DND-41 (cell line): ENCODE measurements around the gene WDR12.

Source experiments
- ATAC-seq: fragments of 200-7000 bp; cut with Tn5 transposase; 3 replicates; pipeline ENCODE4 v1.9.1; 2021; ENCODE audit warnings: low read depth; ENCODE audit not compliant: insufficient read depth
- DNase-seq: peaks from one replicate; pipeline ENCODE4 v3.0.0-alpha.2; 2020
- H2AFZ ChIP-seq: 2 replicates; pipeline ENCODE4 v1.6.0; 2012; ENCODE audit warnings: low read depth, low read length
- H3K27ac ChIP-seq: 2 replicates; pipeline ENCODE4 v1.5.1; 2012; ENCODE audit warnings: low read length, inconsistent platforms
- H3K27me3 ChIP-seq: fragments of 200-600 bp; sonication (generic); 2 replicates; pipeline ENCODE4 v1.6.0; 2012; ENCODE audit warnings: low read length, mild to moderate bottlenecking, inconsistent platforms; ENCODE audit not compliant: insufficient read depth, poor library complexity
- H3K36me3 ChIP-seq: 2 replicates; pipeline ENCODE4 v1.5.1; 2012; ENCODE audit warnings: low read length, inconsistent platforms; ENCODE audit not compliant: insufficient read depth
- H3K4me1 ChIP-seq: 2 replicates; pipeline ENCODE4 v1.5.1; 2012; ENCODE audit warnings: mild to moderate bottlenecking, low read length; ENCODE audit not compliant: insufficient read depth
- H3K4me2 ChIP-seq: 2 replicates; pipeline ENCODE4 v1.6.0; 2012; ENCODE audit warnings: mild to moderate bottlenecking, moderate library complexity, low read length, inconsistent platforms; ENCODE audit not compliant: insufficient read depth
- H3K4me3 ChIP-seq, 2 experiments: fragments of 200-600 bp in 1 of 2; shearing (Covaris generic) in 1 of 2; 2 replicates each; pipeline ENCODE4 v1.5.1; 2012 to 2016; ENCODE audit warnings: inconsistent platforms in 2 of 2, low read length in 2 of 2, mild to moderate bottlenecking in 2 of 2, low read depth in 1 of 2, moderate library complexity in 1 of 2
- H3K79me2 ChIP-seq: 2 replicates; pipeline ENCODE4 v1.6.0; 2012; ENCODE audit warnings: low read length, inconsistent platforms; ENCODE audit not compliant: insufficient read depth
- H3K9ac ChIP-seq: 2 replicates; pipeline ENCODE4 v1.6.0; 2012; ENCODE audit warnings: low read depth, mild to moderate bottlenecking, inconsistent platforms, low read length, moderate library complexity
- H3K9me3 ChIP-seq: 2 replicates; pipeline ENCODE4 v1.5.1; 2012; ENCODE audit warnings: low read length, moderate library complexity, mild to moderate bottlenecking, inconsistent platforms; ENCODE audit not compliant: insufficient read depth, severe bottlenecking
- H4K20me1 ChIP-seq: 2 replicates; pipeline ENCODE4 v1.6.0; 2012; ENCODE audit warnings: low read length; ENCODE audit not compliant: insufficient read depth
- CTCF ChIP-seq: IDR thresholded peaks from 2 replicates; pipeline ENCODE4 v1.5.1; 2012; ENCODE audit warnings: borderline replicate concordance, low read length, moderate library complexity, mild to moderate bottlenecking; ENCODE audit not compliant: poor library complexity, severe bottlenecking; ENCODE audit errors: extremely low read depth
- EZH2 ChIP-seq: IDR thresholded peaks from 3 replicates; pipeline ENCODE4 v1.6.1; 2012; ENCODE audit warnings: borderline replicate concordance, low read depth, mild to moderate bottlenecking, moderate library complexity, low read length, inconsistent platforms; ENCODE audit not compliant: severe bottlenecking

WDR12 gene

GRCh38 chr2:202881570-202881969 lies 29.9 kb downstream of the WDR12 start:
- Histone ChIP-seq H3K4me3 (no peak overlapping the region), H3K9me3 (no peaks in the 10 kb centered on the region), H3K4me1 (no peaks in the 10 kb centered on the region), H3K36me3 (peaks cover 67% of the 10 kb centered on the region), H3K27ac (no peak overlapping the region), H4K20me1 (no peaks in the 10 kb centered on the region), H3K9ac (no peak overlapping the region), H3K4me2 (no peak overlapping the region), H2AFZ (no peak overlapping the region), H3K79me2 (no peaks in the 10 kb centered on the region), H3K27me3 (no peaks in the 10 kb centered on the region)
- DNase-seq, result no peak
- no peak for TF ChIP-seq CTCF
- TF ChIP-seq EZH2, result no peak
- no peak for ATAC-seq

- no peak overlapping the region for H3K9ac ChIP-seq
- DNase-seq, result no peak
- H3K27ac ChIP-seq, result no peak overlapping the region
- no peak for TF ChIP-seq EZH2
- TF ChIP-seq CTCF, result no peak
- H4K20me1 ChIP-seq, result no peaks in the 10 kb centered on the region
- H3K9me3 ChIP-seq, result no peaks in the 10 kb centered on the region
- peaks cover 34% of the 10 kb centered on the region; the same call in 1 of the 2 replicates for H3K36me3 ChIP-seq
- no peaks in the 10 kb centered on the region for H3K4me1 ChIP-seq
- no peak overlapping the region for H3K4me2 ChIP-seq
- ATAC-seq, result no peak
- H3K27me3 ChIP-seq, result peaks cover 2% of the 10 kb centered on the region
- no peaks in the 10 kb centered on the region for H3K79me2 ChIP-seq
- H2AFZ ChIP-seq, result no peak overlapping the region
- H3K4me3 ChIP-seq, result no peak overlapping the region
These were observed 33.8 kb downstream of the WDR12 start for GRCh38 chr2:202877699-202878098.

GRCh38 chr2:202871300-202872141 lies 40.0 kb downstream of the WDR12 start, which contains the start of gene ICA1L:
Gene ICA1L (minus strand): TSS chr2:202871766. CDS start chr2:202829009, 42,757 bp downstream.
- no peaks in the 10 kb centered on the region for H3K9me3 ChIP-seq
- H3K27ac ChIP-seq, result peak within 1 kb of the TSS; percentile 38
- peak; percentile 66 for ATAC-seq

More at GRCh38 chr2:202871300-202872141, 40.0 kb downstream of the WDR12 start, which contains the start of gene ICA1L:
- Histone ChIP-seq H3K27me3 (peaks cover 7% of the 10 kb centered on the region), H3K4me2 (peak within 1 kb of the TSS; percentile 99), H3K4me3 (peak within 1 kb of the TSS; percentile 45 to 89), H4K20me1 (no peaks in the 10 kb centered on the region), H2AFZ (peak within 1 kb of the TSS; percentile 95), H3K9ac (peak within 1 kb of the TSS; percentile 66), H3K36me3 (no peaks in the 10 kb centered on the region), H3K4me1 (peaks cover 17% of the 10 kb centered on the region), H3K79me2 (no peaks in the 10 kb centered on the region)
- TF ChIP-seq EZH2 (peak; percentile 66), CTCF (no peak)
- DNase-seq, result peak; percentile 64
